ENCODE data around the gene PLCXD3.

DNA sequence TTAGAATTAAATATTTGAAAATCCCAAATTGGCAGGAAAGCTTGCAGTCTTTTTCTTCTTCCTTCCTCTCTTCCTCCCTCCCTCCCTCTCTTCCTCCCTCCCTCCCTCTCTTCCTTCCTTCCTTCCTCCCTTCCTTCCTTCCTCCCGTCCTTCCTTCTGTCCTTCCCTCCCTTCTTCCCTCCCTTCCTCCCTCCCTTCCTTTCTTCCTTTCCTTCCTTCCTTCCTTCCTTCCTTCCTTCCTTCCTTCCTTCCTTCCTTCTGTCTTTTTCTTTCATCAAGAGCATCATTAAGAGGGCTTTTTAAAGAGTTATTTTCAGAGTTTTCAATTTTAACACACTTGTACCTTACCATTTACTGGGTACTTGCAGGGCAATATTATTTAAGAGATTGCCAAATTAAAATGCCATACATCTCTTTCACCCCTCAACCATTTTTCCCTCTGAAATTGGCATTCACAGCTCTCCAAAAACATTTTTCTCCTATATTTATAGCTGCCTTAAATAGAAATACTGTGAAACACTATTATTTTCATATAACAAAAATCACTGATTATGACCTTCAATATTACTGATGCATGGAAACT is 197.8 kb downstream of the PLCXD3 start:
- TF ChIP-seq, protein P1, sequence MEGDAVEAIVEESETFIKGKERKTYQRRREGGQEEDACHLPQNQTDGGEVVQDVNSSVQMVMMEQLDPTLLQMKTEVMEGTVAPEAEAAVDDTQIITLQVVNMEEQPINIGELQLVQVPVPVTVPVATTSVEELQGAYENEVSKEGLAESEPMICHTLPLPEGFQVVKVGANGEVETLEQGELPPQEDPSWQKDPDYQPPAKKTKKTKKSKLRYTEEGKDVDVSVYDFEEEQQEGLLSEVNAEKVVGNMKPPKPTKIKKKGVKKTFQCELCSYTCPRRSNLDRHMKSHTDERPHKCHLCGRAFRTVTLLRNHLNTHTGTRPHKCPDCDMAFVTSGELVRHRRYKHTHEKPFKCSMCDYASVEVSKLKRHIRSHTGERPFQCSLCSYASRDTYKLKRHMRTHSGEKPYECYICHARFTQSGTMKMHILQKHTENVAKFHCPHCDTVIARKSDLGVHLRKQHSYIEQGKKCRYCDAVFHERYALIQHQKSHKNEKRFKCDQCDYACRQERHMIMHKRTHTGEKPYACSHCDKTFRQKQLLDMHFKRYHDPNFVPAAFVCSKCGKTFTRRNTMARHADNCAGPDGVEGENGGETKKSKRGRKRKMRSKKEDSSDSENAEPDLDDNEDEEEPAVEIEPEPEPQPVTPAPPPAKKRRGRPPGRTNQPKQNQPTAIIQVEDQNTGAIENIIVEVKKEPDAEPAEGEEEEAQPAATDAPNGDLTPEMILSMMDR (IDR thresholded peaks at IDR 0.05), result no peak
- TF ChIP-seq POLR2A (IDR thresholded peaks at IDR 0.05) (no peak), POLR2AphosphoS5 (IDR thresholded peaks at IDR 0.05) (no peak)

Measured in prostate gland (tissue), 2 donors.